BLaER1 (cell line): ENCODE data around the gene KCTD17.

Experiments
- H3K27ac ChIP-seq: shearing (Covaris generic); formaldehyde crosslinking; 2 replicates; pipeline ENCODE4 v1.8.1; 2022
- H3K27me3 ChIP-seq: shearing (Covaris generic); formaldehyde crosslinking; 2 replicates; pipeline ENCODE4 v1.8.1; 2022
- H3K36me3 ChIP-seq: shearing (Covaris generic); formaldehyde crosslinking; 2 replicates; pipeline ENCODE4 v1.8.1; 2022
- H3K4me1 ChIP-seq: shearing (Covaris generic); formaldehyde crosslinking; 2 replicates; pipeline ENCODE4 v1.8.1; 2022
- H3K4me2 ChIP-seq: shearing (Covaris generic); formaldehyde crosslinking; 2 replicates; pipeline ENCODE4 v1.8.1; 2022
- H3K4me3 ChIP-seq: shearing (Covaris generic); formaldehyde crosslinking; 2 replicates; pipeline ENCODE4 v1.8.1; 2022
- H3K9ac ChIP-seq: shearing (Covaris generic); formaldehyde crosslinking; 2 replicates; pipeline ENCODE4 v1.8.1; 2022
- H3K9me3 ChIP-seq: shearing (Covaris generic); formaldehyde crosslinking; 2 replicates; pipeline ENCODE4 v1.8.1; 2022
- H4K20me1 ChIP-seq: shearing (Covaris generic); formaldehyde crosslinking; 2 replicates; pipeline ENCODE4 v1.8.1; 2022
- Cebpa-rat ChIP-seq: shearing (Covaris generic); IDR thresholded peaks from 2 replicates; pipeline ENCODE4 v1.8.1; 2022

Gene KCTD17

DNA sequence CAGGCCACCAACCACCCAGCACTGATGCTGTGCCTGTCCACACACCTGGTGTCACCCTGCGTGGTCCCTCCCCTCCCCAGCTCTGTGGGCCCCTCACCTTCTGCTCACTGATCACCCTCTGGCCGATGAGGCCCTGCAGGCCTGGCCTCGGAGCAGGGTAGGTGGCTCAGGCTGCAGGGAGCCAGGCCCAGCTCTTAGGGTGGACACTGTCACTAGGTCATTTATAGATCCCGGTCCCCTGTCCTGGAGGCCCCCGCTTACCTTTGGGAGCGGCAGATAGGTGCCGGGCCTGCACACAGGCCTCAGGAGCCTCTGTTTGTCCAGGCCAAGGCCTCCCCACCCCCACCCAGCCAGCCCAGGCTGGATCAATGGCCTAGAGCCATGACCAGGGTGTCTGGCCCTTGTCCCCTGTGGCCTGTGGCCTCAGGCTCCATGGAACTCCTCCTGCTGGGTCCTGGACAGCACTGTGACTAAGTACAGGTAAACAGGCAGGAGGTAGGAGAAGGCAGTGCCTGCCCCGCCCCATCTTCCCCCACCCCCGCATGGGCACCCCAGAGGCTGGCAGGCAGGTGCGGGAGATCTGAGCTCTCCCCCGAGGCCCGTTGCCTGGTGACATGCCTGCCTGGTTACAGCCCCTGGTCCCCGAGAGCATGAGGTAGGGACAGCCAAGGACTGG, 57.8 kb downstream of the KCTD17 start, which contains the start of gene TMPRSS6:
TSS of gene TMPRSS6 (minus strand) at position 472 of the 676 bp plus-strand sequence. CDS start 6,296 bp downstream, outside the sequence.
- peak within 1 kb of the TSS; percentile 32; the same call in 1 of the 2 replicates for H3K4me2 ChIP-seq
- H3K4me1 ChIP-seq: peaks cover 16% of the 10 kb centered on the region
- H3K9me3 ChIP-seq: no peaks in the 10 kb centered on the region
- no peak within 1 kb of the TSS for H3K9ac ChIP-seq
- no peak within 1 kb of the TSS for H3K4me3 ChIP-seq
- no peaks in the 10 kb centered on the region for H3K36me3 ChIP-seq
- H4K20me1 ChIP-seq: no peaks in the 10 kb centered on the region
- H3K27ac ChIP-seq: no peak within 1 kb of the TSS
- TF ChIP-seq Cebpa-rat: no peak
- H3K27me3 ChIP-seq: no peaks in the 10 kb centered on the region

DNA sequence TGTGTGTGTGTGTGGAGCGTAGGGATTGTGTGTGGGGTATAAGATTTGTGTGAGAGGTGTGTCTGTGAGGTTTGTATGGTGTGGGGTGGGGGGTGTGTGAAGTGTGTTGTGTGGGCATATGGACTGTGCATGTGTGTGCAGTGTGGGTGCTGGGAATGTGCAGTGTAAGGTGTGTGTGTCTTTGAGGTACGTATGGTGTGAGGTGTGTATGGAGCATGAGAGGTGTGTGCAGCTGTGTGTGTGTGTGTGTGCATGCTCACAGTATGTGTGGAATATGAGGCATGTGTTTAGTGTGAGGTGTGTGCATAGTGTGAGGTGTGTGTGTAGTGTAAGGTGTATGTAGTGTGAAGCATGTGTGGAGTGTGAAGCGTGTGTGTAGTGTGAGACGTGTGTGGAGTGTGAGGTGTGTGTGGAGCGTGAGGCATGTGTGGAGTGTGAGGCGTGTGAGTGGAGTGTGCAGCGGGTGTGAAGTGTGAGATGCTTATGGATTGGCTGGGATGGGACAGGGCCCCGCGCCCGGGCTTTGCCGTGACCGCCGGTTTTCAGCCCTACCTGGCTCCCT, 59.7 kb downstream of the KCTD17 start:
- Histone ChIP-seq H3K4me2 (no peak overlapping the region), H3K9ac (no peak overlapping the region), H3K4me3 (no peak overlapping the region), H4K20me1 (no peaks in the 10 kb centered on the region), H3K36me3 (no peaks in the 10 kb centered on the region), H3K9me3 (no peaks in the 10 kb centered on the region), H3K27me3 (no peaks in the 10 kb centered on the region), H3K27ac (no peak overlapping the region), H3K4me1 (peaks cover 9% of the 10 kb centered on the region; the same call in 1 of the 2 replicates)
- no peak for TF ChIP-seq Cebpa-rat

DNA sequence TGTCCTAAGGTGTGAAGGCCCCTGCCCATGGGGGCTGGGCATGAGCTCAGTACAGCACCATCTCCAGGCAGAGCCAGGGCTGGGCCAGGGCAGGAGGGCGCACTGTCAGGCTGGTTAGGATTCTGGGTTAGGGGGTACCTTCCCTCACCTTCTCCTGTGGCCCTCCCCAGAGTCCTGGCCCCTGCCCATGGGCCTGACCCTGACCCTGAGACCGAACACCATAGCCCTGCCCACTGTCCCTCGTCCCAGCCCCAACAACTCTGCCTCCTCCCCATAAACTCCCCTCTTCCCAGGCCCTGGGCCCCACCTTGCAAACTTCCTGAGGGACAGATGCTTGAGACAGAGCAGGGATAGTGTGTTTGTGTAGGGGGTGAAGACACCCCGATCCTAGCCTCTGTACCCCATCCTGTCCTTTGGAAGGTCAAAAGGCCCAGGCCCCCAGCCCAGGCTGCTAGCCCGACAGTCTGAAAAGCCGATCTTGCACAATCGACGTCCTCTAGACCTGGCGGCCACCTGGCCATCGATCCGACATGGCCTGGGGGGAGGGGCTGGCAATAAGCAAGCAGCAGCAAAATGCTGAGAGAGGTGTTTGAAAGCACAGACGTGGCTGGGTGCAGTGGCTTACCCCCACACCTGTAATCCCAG, 60.7 kb downstream of the KCTD17 start:
- Histone ChIP-seq H3K27me3 (no peaks in the 10 kb centered on the region), H3K4me3 (no peak overlapping the region), H4K20me1 (no peaks in the 10 kb centered on the region), H3K9me3 (no peaks in the 10 kb centered on the region), H3K36me3 (no peaks in the 10 kb centered on the region), H3K4me2 (no peak overlapping the region), H3K9ac (no peak overlapping the region), H3K27ac (no peak overlapping the region), H3K4me1 (peaks cover 9% of the 10 kb centered on the region; the same call in 1 of the 2 replicates)
- TF ChIP-seq Cebpa-rat: no peak
